K562 (cell line): ENCODE data around the gene THEM4. TPM values are rescaled to one million over a fixed set of nuclear protein-coding genes. Genes with fewer than 3 reads are reported as not detected.

Source experiments
- ATAC-seq: fragments of 200-7000 bp; cut with Tn5 transposase; 3 replicates; pipeline ENCODE4 v1.9.1; 2020; ENCODE audit warnings: moderate library complexity
- BruUV-seq: library from RNA; stranded (reverse); fragments of 400-500 nt; replicated peaks from 2 replicates; lab custom pipeline; 2021; lab: Mats Ljungman, UMichigan
- CTCF ChIA-PET: fragments of 300-600 bp; formaldehyde crosslinking; extraction: SDS; loops from one replicate; lab custom pipeline; 2021; ENCODE audit warnings: low intra/inter-chr PET ratio; lab: Yijun Ruan, JAX
- POLR2A ChIA-PET: fragments of 300-600, 350-650 bp; sonication (Branson Sonifier 250); formaldehyde crosslinking; extraction: SDS; loops from one replicate; lab custom pipeline; 2021; ENCODE audit warnings: antibody characterized with exemption, inconsistent platforms; lab: Yijun Ruan, JAX
- DNase-seq, 4 experiments: peaks; one replicate each; pipeline versions ENCODE4 v3.0.0 to v3.0.0-alpha.2; 2011 to 2018; ENCODE audit warnings: low spot score in 3 of 4, mixed read lengths in 3 of 4; ENCODE audit errors: extremely low read depth in 1 of 4
- FAIRE-seq: peaks from 2 replicates; lab custom pipeline; 2011; peaks lifted over from hg19 to GRCh38; lab: Jason Lieb, UNC
- H2AFZ ChIP-seq: 2 replicates; pipeline ENCODE4 v1.6.0; 2011; ENCODE audit warnings: low read depth, low read length, control low read depth, inconsistent platforms
- H3K27ac ChIP-seq: fragments of 200-600 bp; 3 replicates; pipeline ENCODE4 v1.8.0; 2011; ENCODE audit warnings: low read depth, mild to moderate bottlenecking, control low read depth, inconsistent platforms, low read length, moderate library complexity, mixed read lengths; ENCODE audit errors: extremely low read depth
- H3K27me3 ChIP-seq, 2 experiments: fragments of 300-600 bp in 1 of 2; 2 replicates in 1 of 2; 3 replicates in 1 of 2; pipeline versions ENCODE4 v1.6.0 to v1.8.0; 2011; ENCODE audit warnings: inconsistent platforms in 2 of 2, low read length in 2 of 2, mild to moderate bottlenecking in 1 of 2, mixed read lengths in 1 of 2, moderate library complexity in 1 of 2; ENCODE audit not compliant: control insufficient read depth in 2 of 2, insufficient read depth in 2 of 2
- H3K36me3 ChIP-seq: fragments of 300-600 bp; 3 replicates; pipeline ENCODE4 v1.8.0; 2011; ENCODE audit warnings: mild to moderate bottlenecking, low read length, inconsistent platforms; ENCODE audit not compliant: control insufficient read depth, insufficient read depth
- H3K4me1 ChIP-seq, 2 experiments: fragments of 200-600 bp in 1 of 2; replicated peaks in 1 of 2; 2 replicates in 1 of 2; 3 replicates in 1 of 2; pipeline versions ENCODE4 v1.5.1 to v1.8.0; 2011; ENCODE audit warnings: inconsistent platforms in 2 of 2, low read length in 2 of 2, mild to moderate bottlenecking in 1 of 2, mixed read lengths in 1 of 2, moderate library complexity in 1 of 2; ENCODE audit not compliant: control insufficient read depth in 2 of 2, insufficient read depth in 2 of 2
- H3K4me2 ChIP-seq: 2 replicates; pipeline ENCODE4 v1.6.1; 2011; ENCODE audit warnings: low read length, control low read depth, inconsistent platforms, mixed read lengths; ENCODE audit not compliant: insufficient read depth
- H3K4me3 ChIP-seq: fragments of 200-600 bp; sonication (generic), shearing (Covaris generic); 2 replicates; pipeline ENCODE4 v1.5.1; 2016; ENCODE audit warnings: control low read depth, inconsistent platforms
- H3K79me2 ChIP-seq: fragments of 200-600 bp; 3 replicates; pipeline ENCODE4 v1.8.0; 2011; ENCODE audit warnings: low read length, inconsistent platforms; ENCODE audit not compliant: control insufficient read depth, insufficient read depth
- H3K9ac ChIP-seq, 2 experiments: 2 replicates each; pipeline versions ENCODE4 v1.6.0 to v1.6.1; 2011; ENCODE audit warnings: low read depth in 2 of 2, low read length in 2 of 2, control low read depth in 1 of 2, inconsistent platforms in 1 of 2, mild to moderate bottlenecking in 1 of 2, mixed read lengths in 1 of 2; ENCODE audit not compliant: insufficient read depth in 1 of 2
- H3K9me1 ChIP-seq: one replicate; pipeline ENCODE4 v1.6.0; 2011; ENCODE audit warnings: inconsistent platforms, mild to moderate bottlenecking, low read length, moderate library complexity; ENCODE audit not compliant: control insufficient read depth, insufficient read depth
- H3K9me3 ChIP-seq: replicated peaks from 2 replicates; pipeline ENCODE4 v1.5.1; 2011; ENCODE audit warnings: low read depth, low read length, inconsistent platforms; ENCODE audit not compliant: control insufficient read depth, insufficient read depth
- H4K20me1 ChIP-seq: replicated peaks from 2 replicates; pipeline ENCODE4 v1.6.1; 2011; ENCODE audit warnings: low read length, inconsistent platforms, mixed read lengths; ENCODE audit not compliant: control insufficient read depth, insufficient read depth
- BCL6 ChIP-seq: fragments of 250-450 bp; sonication (Bioruptor Pico); IDR thresholded peaks from 2 replicates; pipeline ENCODE4 v1.4.0; 2020
- CTCF ChIP-seq, 3 experiments: IDR thresholded peaks in 2 of 3; conservative IDR thresholded peaks in 1 of 3; 2 replicates each; pipeline ENCODE4 v1.5.1; 2011 to 2012; ENCODE audit warnings: low read length in 3 of 3, mild to moderate bottlenecking in 3 of 3, control low read depth in 2 of 3, improper control_type of control experiment in 1 of 3, inconsistent platforms in 1 of 3, low read depth in 1 of 3, mixed read lengths in 1 of 3, moderate library complexity in 1 of 3; ENCODE audit not compliant: insufficient read depth in 2 of 3
- MED1 ChIP-seq: sonication (generic); formaldehyde crosslinking; IDR thresholded peaks from 2 replicates; pipeline ENCODE4 v1.8.1; 2023; ENCODE audit warnings: missing genetic modification reagents, borderline replicate concordance
- PBX2 ChIP-seq, 2 experiments: IDR thresholded peaks in 1 of 2; conservative IDR thresholded peaks in 1 of 2; 2 replicates each; pipeline ENCODE4 v1.6.1; 2016; ENCODE audit warnings: low read depth in 2 of 2, mild to moderate bottlenecking in 1 of 2, missing compliant biosample characterization in 1 of 2, missing genetic modification characterization in 1 of 2, moderate library complexity in 1 of 2
- PKNOX1 ChIP-seq: fragments of 450-650 bp; IDR thresholded peaks from 2 replicates; pipeline ENCODE4 v1.6.1; 2016
- USF2 ChIP-seq: sonication (generic); formaldehyde crosslinking; IDR thresholded peaks from 2 replicates; pipeline ENCODE4 v1.5.0; 2020; ENCODE audit warnings: missing genetic modification reagents
- ZNF699 ChIP-seq: fragments of 250-450 bp; sonication (Bioruptor Pico); IDR thresholded peaks from 2 replicates; pipeline ENCODE4 v1.8.0; 2021; ENCODE audit warnings: mild to moderate bottlenecking, moderate library complexity; ENCODE audit not compliant: insufficient replicate concordance
- WGBS: fragments of 100-300 bp; shearing (Covaris generic); methylation state at CpG from one replicate; pipeline ENCODE4 v1.1.6; 2016; ENCODE audit warnings: low coverage, mixed read lengths; ENCODE audit not compliant: insufficient coverage; ENCODE audit errors: missing lambda C conversion rate; 5-methylcytosine and 5-hydroxymethylcytosine counted together
- in situ Hi-C: fragments of 300-500 bp; cut with MboI; formaldehyde crosslinking; loops from 4 replicates; pipeline ENCODE4 v1.15.0; 2018; ENCODE audit warnings: inconsistent platforms, mixed read lengths
- intact Hi-C: fragments of 100-400 bp; cut with micrococcal nuclease; formaldehyde crosslinking; loops from 2 replicates; pipeline ENCODE4 v1.14.2; 2022
- polyA plus RNA-seq, 8 experiments: library from polyadenylated mRNA; depleted of rRNA in 4 of 8; stranded (reverse) in 5 of 8; unstranded in 3 of 8; fragments of >200 nt; fragmentation: Nextera tagmentation in 2 of 8; fragmentation: Illumina TruSeq in 1 of 8; extraction: Ambion mirVana in 2 of 8; extraction: Trizol in 1 of 8; gene quantifications; 2 replicates each; pipeline versions ENCODE4 v1.2.1 to v1.2.3, GENCODE V29; 2011 to 2014; ENCODE audit warnings: inconsistent platforms in 1 of 8, missing spikeins in 1 of 8
- total RNA-seq, 7 experiments: library from RNA; depleted of rRNA in 6 of 7; stranded (reverse); fragments of >200 nt in 6 of 7; fragmentation: Illumina TruSeq in 2 of 7; extraction: Trizol in 2 of 7; gene quantifications; 2 replicates each; pipeline versions ENCODE4 v1.2.1 to v1.2.3, GENCODE V29; 2011 to 2021; ENCODE audit warnings: low replicate concordance in 1 of 7

Gene THEM4
- total and polyA plus RNA-seq, 9 of the 15 experiments (the other 6 are each of a cell fraction or from before 2014, with no cell fraction given) = 8.6 to 71.9 (median 35.3) TPM

GRCh38 chr1:151825751-151826660, 83.3 kb downstream of the THEM4 start:
- no peak for FAIRE-seq
- no peak for TF ChIP-seq PBX2 (CRISPR knock-in tag; IDR thresholded peaks at IDR 0.05; ENCODE audit: low read depth)
- 0 out of 2 replicates have a peak, but pooled peaks have one; percentile 19 for TF ChIP-seq PBX2 (tag; conservative IDR thresholded peaks at IDR 0.05; ENCODE audit: low read depth)
- peak; percentile 87 for TF ChIP-seq PKNOX1
- TF ChIP-seq MED1 = no peak
- TF ChIP-seq CTCF (IDR thresholded peaks at IDR 0.05 in 2 of 3, conservative IDR thresholded peaks at IDR 0.05 in 1 of 3; ENCODE audit: insufficient read depth in 2 of 3, low read depth in 1 of 3, low read length in 3 of 3) = 0 out of 6 replicates have a peak, but pooled peaks of 1 of the 3 experiments have one; percentile 2
- 0 out of 2 replicates have a peak, but pooled peaks have one; percentile 34 for TF ChIP-seq USF2 (CRISPR knock-in tag)
- TF ChIP-seq ZNF699 = no peak
- no peak for TF ChIP-seq BCL6 (CRISPR knock-in tag)
- no peak overlapping the region for H2AFZ ChIP-seq

More at GRCh38 chr1:151825751-151826660, 83.3 kb downstream of the THEM4 start:
- ChIA-PET CTCF (no interaction called here), POLR2A (interaction anchor here (0.6 to 1.0 kb wide), 2 partner anchors 28 to 51 kb away, joined by 3 read pairs; partner anchors contain the start of gene THEM5)
- H3K27me3 ChIP-seq = peaks cover 20 to 46% of the 10 kb centered on the region in 2 experiments; a peak in 4 of 5 replicates
- H4K20me1 ChIP-seq = no peaks in the 10 kb centered on the region; the same call in 1 of the 2 replicates
- intact Hi-C loops = no loop called here
- BruUV-seq = no TSS peak
- in situ Hi-C loops = no loop called here
- H3K9me3 ChIP-seq = no peaks in the 10 kb centered on the region
- H3K27ac ChIP-seq = no peak overlapping the region
- 14% methylated on average over 14 of the region's 21 CpGs for WGBS
- peak overlapping the region in 1 of 2 experiments; percentile 35; a peak in 1 of 4 replicates for H3K9ac ChIP-seq
- H3K4me2 ChIP-seq = no peak overlapping the region
- DNase-seq = peak; percentile 19 to 52 (median 38)
- H3K36me3 ChIP-seq = no peaks in the 10 kb centered on the region
- H3K9me1 ChIP-seq = no peaks in the 10 kb centered on the region
- H3K79me2 ChIP-seq = no peaks in the 10 kb centered on the region
- peaks cover 7 to 23% of the 10 kb centered on the region in 2 experiments for H3K4me1 ChIP-seq
- ATAC-seq = peak; percentile 15; the same call in 1 of the 3 replicates
- no peak overlapping the region for H3K4me3 ChIP-seq
